HG02623 (cell line): ENCODE data around the gene BARX1.

ENCODE experiments used
- ATAC-seq: cut with Tn5 transposase; IDR thresholded peaks from one replicate; pipeline ENCODE4 v1.9.1; 2021; ENCODE audit warnings: moderate library complexity; ENCODE audit not compliant: unreplicated experiment

The BARX1 gene

DNA sequence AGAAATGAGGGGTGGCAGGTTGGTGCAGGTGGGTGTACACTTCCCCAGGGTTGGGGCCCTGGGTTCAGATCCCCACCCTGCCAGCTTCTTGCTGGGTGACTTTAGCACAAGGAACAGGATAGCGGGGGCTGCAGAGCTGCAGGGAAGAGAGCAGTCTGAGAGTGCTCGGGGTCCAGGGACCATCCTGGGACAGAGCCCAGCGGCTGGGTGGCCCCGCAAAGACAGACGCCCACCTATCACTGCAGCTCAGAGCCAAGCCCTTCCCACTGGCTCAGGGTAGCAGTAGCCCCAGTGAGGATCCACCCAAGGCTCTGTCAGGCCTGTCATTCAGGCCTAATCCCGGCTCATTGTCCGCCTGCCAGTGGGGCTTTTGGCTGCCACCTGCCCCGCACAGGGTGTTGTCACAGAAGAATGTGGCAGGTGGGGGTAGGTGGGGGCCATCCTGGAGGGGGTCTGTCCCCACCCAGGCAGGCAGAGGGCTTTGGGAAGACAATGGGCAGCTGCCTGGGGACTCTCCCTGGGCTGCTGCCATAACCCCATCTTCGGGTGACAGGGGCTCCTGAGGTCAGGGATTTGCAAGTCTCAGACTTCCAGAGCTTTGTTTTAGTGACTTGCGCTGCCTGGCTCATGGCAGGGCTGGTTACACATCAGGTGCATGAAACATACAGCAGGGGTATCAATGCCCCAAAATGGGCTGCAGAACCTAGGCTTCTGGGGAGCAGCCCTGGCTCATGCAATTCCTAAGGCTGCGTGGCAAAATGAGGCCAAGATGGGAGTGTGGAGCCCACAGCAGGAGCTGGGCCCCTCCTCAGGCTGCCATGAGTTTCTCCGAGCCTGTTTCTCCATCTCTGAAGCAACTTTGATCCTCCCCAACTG is 52.1 kb downstream of the BARX1 start:
- ATAC-seq: no peak

DNA sequence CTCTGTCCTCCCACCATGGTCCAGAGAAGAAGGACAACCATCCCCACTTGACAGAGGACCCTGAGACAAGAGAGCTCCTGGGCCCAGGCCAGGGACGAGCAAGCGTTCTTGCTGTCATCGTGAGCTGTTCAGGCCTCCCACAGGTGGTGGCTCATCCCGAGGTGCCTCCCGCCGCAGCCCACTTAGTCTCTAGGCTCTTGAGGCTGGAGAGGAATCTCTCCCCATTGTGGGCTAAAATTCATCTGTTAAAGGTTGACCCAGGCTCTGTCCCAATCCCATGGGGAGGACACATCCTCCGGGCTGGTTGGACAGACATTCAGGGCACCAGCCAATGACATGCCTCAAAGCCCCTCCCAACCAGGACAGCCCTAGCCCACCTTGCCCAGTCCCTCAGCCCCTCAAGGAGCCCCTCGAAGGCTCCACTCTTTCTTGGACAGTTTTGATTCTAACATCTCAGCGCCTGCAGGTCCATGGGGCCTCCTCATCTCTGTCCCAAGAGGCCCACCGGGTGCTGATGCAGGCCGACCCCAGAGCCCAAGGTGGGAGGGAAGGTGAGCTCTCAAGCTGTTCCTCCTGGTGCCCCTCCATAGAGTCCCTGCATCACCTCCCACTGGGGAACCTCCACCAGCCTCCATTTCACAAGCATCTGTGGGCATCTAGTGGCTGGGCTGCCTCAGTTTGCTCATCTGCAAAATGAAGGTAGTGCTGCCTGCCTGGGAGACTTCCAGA is 52.9 kb downstream of the BARX1 start:
- no peak for ATAC-seq
